IMR-90 (cell line): ENCODE data around the gene EXOC2.

Source experiments
- BHLHE40 ChIP-seq: fragments of 150-350 bp; IDR thresholded peaks from 2 replicates; pipeline ENCODE4 v1.6.1; 2016; ENCODE audit warnings: mild to moderate bottlenecking, low read depth, low read length
- CTCF ChIP-seq: conservative IDR thresholded peaks from 2 replicates; pipeline ENCODE4 v1.5.1; 2012; ENCODE audit warnings: mild to moderate bottlenecking, low read depth, low read length, improper control_type of control experiment
- ELK1 ChIP-seq: fragments of 150-350 bp; IDR thresholded peaks from 2 replicates; pipeline ENCODE4 v1.6.1; 2016; ENCODE audit warnings: low read depth, mild to moderate bottlenecking, low read length, moderate library complexity, borderline replicate concordance
- FOS ChIP-seq: fragments of 150-350 bp; IDR thresholded peaks from 2 replicates; pipeline ENCODE4 v1.6.1; 2016; ENCODE audit warnings: low read depth, low read length
- MAFK ChIP-seq: IDR thresholded peaks from 2 replicates; pipeline ENCODE4 v1.6.1; 2012; ENCODE audit warnings: low read depth, low read length, improper control_type of control experiment
- POLR2A ChIP-seq: IDR thresholded peaks from 2 replicates; pipeline ENCODE4 v1.6.1; 2012; ENCODE audit warnings: mild to moderate bottlenecking, low read depth, low read length
- RAD21 ChIP-seq: IDR thresholded peaks from 2 replicates; pipeline ENCODE4 v1.6.1; 2012; ENCODE audit warnings: low read length, improper control_type of control experiment
- RCOR1 ChIP-seq: IDR thresholded peaks from 2 replicates; pipeline ENCODE4 v1.6.1; 2012; ENCODE audit warnings: mild to moderate bottlenecking, low read length, improper control_type of control experiment; ENCODE audit not compliant: insufficient replicate concordance
- RFX5 ChIP-seq: IDR thresholded peaks from 2 replicates; pipeline ENCODE4 v1.8.0; 2012; ENCODE audit warnings: low read depth, mild to moderate bottlenecking, low read length, moderate library complexity
- SMC3 ChIP-seq: fragments of 150-350 bp; IDR thresholded peaks from 2 replicates; pipeline ENCODE4 v1.6.1; 2016; ENCODE audit warnings: low read depth, mild to moderate bottlenecking, antibody characterized with exemption, low read length, moderate library complexity

GRCh38 chr6:520820-521219 is 172.1 kb downstream of the EXOC2 start:
- TF ChIP-seq CTCF (no peak), ELK1 (no peak), RFX5 (no peak), RCOR1 (no peak), RAD21 (no peak), POLR2A (no peak), MAFK (no peak), BHLHE40 (no peak), FOS (no peak), SMC3 (no peak)
